Daoy (cell line): ENCODE measurements around the gene GRHPR. TPM values are rescaled to one million over a fixed set of nuclear protein-coding genes. Genes with fewer than 3 reads are reported as not detected.
"Not testable (repeated sequence)": the region's sequence is repeated elsewhere in the genome, so short reads cannot be mapped to it uniquely, and the experiment has no call there.

Experiments
- DNase-seq: peaks from one replicate; pipeline ENCODE4 v3.0.0-alpha.2; 2015; ENCODE audit warnings: low read depth
- total RNA-seq: library from RNA; depleted of rRNA; stranded (reverse); fragments of >200 nt; shearing (Covaris generic); gene quantifications from 2 replicates; pipeline ENCODE4 v1.2.3, GENCODE V29; 2014; rRNA removed

GRHPR gene
- 93.3 and 104 TPM in 2 replicates for total RNA-seq

DNA sequence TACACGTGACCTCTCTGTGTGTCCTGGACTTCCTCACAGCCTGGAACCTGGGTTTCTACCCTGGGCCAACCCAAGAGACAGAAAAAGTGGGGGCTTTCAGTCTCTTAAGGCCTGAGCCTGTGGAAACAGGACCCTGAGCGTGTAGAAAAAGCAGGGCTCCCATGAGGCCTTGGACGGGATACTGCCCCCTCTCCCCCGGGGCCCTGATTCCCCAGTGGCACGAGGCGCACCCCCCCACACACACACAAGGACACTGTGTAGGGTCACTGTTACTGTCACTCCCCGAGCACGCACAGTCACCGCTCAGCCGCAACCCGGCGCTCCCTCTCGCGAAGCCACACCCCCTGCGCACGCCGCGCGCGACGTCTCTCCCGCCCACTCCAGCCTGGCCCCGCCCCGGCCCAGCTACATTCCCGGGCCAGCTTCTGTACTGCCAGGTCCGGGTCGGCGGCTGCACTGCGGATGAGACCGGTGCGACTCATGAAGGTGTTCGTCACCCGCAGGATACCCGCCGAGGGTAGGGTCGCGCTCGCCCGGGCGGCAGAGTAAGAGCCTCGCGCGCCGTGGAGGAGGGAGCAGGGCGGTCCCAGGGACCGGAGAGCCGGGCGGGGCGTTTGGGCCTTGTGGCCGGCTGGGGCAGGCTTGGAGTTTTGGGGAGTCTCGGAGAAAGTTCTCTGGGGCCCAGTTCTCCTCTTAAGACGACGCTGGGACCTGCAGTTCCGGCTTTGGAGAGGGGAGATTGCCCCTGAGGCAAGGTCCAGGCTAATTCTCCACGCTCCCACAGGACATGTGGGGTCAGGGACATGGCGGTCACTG is at the start of gene GRHPR:
Gene GRHPR (plus strand): TSS at position 408 of the 816 bp plus-strand sequence. CDS start 55 bp downstream, at position 463.
- DNase-seq: peak; percentile 92

DNA sequence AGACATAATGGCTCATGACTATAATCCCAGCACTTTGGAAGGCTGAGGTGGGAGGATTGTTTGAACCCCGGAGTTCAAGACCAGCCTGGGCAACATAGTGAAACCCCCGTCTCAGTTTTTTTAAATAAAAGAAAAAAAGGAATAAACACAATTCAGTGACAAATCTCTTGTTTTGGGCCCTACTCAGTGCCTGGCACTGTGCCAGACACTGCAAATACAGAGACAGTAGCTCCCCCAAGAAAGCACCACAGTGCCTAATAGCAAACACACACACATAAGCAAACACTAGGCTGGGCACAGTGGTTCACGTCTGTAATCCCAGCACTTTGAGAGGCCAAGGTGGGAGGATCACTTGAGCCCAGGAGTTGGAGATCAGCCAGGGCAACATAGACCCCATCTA is 49.7 kb upstream of the GRHPR start:
- DNase-seq: no peak

DNA sequence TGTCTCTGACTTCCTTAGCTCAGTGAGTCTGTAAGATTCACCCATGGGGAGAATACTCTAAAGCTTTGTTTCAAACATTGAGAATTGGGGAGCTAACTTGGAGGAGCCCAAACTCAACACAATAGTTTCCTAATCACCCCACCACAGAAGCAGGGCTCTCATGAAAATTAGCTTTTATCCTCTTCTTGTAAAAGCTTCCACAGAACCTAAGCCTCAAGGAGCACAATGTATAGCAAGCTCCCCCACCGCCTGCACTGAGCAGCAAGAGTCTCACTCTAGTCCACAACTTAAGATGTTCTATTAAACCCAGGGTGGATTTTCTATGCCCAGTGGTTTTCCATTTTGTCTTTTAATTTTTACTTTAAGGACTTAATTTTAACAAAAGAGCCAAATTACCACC is 48.9 kb upstream of the GRHPR start:
- DNase-seq: no peak

DNA sequence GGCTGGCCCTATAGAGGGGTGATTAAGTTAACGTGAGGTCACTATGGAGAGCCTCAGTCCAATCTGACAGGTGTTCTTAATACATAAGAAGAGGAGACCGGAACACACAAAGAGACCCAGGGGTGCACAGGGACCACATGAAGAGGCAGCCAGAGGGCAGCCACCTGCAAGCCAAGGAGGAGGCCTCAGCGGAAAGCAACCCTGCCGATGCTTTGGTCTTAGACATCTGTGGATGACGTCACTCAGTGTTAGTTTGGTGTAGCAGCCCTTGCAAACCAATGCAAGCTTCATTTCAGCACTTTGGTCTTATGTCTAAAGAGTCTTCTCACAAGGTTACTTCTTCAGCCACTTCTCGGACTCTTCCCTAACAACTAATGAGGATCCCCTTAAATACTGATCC is 47.6 kb upstream of the GRHPR start:
- DNase-seq: no peak

DNA sequence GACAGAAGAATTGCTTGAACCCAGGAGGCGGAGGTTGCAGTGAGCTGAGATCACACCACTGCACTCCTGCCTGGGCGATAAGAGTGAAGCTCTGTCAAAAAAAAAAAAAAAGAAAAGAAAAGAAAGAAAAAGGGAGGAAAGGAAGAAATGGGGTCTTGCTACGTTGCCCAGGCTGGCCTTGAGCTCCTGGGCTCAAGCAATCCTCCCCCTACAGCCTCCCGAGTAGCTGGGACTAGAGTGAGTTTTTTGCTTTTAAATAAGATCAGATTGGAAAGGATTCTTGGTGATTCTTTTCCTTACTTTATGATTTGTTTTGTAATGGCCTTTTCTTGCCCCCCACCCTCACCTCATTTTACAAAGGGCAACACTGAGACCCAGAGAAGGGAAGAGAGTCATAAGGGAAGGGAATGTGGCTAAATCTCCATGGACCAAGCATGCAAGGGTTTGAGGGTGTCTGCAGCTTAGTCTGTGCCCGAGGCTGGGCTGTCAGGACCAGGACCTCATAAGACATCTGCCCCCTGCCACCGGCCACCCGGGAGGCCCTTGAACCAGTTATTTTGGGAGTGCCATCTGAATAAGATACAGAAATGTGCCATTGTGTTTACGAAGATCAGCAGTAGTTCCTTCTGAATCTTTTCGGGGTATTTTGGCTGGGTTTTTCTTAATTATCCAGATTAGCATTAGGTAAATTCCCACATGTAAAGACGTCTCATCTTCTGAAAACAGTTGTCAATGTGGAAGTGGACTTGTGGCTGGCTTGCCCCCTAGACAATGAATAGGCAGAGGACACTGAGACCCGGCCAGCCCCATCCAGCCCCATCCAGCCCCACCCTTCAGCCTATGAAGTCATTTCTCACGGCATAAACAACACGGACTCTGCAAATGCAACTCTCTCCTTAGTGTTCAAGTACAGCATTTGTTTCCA is 44.5 kb upstream of the GRHPR start:
- no peak for DNase-seq

DNA sequence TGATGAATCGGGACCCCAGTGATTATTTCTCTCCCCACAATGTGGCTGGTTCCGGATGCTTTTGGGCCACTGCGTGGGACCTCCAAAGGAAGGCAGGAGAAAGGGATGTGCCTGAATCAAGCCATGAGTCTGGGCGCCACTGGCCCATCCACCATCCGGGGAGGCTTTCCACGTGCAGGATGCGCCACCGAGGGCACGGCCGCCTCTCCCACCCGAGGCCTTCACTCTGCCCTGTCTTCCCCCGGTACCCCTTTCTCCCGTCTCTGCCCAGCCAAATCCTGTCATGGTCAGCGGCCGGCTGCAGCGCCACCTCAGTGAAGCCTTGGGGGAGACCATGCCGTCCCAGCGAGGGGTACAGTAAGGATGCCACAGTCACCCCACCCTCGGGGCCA is 43.9 kb upstream of the GRHPR start:
- DNase-seq: no peak

DNA sequence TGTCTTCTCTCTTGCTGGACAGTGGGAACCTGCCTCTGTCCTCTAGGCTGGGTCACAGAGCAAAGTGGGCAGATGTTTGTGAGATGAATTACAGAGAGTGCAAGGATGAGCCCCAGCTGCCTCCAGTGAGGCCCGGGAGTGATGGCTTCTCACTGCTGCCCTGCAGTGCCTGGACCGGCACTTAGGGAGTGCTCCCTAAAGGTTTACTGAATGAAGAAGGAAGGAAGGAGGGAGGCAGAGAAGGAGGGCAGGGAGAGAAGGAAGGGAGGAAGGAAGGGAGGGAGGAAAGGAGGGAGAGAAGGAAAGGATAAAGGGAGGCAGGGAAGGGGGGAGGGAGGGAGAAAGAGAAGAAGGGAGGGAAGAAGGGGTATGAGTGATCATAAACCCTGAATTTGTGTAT is 42.7 kb upstream of the GRHPR start:
- no peak for DNase-seq

DNA sequence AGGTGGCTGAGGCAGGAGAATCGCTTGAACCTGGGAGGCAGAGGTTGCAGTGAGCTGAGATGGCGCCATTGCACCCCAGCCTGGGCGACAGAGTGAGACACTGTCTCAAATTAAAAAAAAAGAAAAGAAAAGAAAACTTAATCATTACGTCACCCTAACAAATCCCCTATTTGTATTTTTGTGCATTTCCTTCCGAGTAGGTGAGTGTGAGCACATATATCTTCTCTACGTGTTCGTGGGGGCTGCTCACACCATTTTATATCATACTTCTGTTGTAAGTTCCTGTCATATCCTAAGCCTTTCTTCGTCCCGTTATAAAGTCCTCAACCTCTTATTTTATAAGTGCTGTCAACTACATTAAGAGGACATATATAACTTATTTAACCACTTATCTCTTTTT is 41.9 kb upstream of the GRHPR start:
- DNase-seq: no peak

DNA sequence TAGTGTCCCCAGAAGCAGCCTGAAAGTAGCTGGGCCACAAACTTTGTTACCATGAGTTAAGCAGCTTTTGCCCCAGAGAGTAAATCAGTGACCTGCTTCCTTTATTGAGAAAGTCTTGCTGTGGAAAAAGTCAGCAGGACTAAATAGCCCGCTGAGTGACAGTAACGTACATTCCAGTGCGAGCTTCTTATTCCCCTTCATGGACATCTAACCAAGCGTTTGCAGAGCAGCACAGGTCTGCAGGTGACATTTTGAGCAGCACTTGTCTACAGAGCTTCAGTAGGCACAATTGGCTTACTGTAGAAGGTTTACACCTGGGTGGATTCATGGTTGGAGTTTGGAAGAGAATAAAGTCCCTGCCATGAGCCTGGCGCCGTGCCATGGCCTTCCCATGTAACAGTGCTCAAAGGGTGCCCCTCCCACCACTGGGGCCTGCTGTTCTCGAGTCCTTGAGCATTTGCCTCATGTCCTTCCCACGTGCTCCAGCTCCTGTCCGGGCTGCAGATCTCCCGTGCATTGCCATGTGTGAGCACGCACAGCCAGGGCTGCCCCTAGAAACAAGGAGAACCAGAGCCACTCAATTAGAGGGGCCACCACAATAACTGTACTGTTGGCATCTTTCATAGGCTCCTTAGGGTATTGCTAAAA is 41.3 kb upstream of the GRHPR start:
- DNase-seq: no peak

DNA sequence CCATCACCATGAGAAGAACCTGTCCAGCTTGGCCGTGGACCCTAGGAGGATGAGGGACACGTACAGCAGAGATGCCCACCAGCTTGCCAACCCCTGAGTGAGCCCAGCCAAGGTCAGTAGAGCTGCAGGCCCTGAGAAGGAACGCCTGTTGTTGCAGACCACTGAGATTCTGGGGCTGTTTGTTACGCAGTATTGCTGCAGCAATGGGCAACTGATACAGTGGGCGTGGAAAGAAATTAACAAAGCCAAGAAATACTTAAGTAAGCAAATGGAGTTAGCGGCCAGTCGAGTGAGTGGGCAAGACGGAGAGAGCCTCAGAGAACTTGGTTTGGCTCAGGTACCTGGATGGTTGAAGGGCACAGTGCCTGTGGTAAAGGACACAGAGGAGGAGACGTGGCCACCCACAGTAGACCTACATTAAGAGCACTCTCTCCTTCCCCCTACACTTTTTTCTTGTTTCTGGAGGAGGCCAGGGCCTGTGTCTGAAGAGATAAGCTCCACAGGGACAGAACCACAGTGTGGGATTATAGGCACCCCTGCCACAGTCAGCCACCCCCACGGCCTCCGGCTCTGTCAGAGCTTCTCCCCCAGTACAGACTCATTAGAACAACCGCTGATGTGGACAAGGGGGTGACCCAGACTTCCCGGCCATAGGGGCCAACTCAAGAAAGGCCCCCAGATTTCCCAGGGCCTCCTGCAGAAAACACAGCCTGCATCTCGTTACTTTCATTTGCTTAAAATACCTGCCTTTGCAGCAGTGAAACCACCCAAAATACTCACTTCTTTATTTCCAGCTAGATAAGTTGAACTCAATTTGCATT is 40.1 kb upstream of the GRHPR start:
- no peak for DNase-seq

DNA sequence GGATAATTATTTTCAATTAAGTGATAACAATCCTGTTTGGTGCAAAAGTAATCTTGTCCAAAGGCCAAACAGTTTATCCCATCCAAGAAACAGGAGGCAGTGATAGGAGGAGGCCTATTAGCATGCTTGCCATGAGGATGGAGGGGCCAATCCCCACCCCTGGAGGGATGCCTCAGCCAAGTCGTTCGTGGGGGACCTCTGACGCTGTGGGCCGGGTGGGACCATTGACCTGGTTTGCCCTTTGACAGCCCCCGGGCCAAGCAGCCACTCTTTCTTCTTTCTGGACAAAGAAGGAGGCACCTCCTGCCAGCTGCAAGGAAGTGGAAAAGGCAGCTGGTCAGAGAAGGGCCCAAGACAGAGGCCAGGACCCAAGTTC is 39.5 kb upstream of the GRHPR start:
- no peak for DNase-seq

DNA sequence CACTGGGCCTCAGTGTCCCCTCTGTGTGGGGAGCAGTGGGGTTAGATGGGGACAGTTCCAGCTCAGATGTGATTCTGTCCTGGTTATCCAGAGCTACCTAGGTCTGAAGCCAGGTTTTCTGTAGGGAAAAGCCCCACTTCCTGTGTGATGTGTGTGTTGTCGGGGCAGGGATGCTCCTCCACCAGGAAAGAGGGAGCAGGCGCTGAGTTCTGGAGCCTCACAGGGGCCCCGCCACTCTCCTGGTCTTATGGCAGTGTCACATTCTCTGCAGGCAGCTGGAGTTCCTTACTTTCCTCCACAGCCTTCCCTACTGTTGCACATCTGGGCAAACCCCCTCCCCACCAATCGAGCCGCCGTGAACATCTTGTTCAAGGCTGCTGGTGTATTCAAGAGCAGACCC is 39.1 kb upstream of the GRHPR start:
- no peak for DNase-seq

DNA sequence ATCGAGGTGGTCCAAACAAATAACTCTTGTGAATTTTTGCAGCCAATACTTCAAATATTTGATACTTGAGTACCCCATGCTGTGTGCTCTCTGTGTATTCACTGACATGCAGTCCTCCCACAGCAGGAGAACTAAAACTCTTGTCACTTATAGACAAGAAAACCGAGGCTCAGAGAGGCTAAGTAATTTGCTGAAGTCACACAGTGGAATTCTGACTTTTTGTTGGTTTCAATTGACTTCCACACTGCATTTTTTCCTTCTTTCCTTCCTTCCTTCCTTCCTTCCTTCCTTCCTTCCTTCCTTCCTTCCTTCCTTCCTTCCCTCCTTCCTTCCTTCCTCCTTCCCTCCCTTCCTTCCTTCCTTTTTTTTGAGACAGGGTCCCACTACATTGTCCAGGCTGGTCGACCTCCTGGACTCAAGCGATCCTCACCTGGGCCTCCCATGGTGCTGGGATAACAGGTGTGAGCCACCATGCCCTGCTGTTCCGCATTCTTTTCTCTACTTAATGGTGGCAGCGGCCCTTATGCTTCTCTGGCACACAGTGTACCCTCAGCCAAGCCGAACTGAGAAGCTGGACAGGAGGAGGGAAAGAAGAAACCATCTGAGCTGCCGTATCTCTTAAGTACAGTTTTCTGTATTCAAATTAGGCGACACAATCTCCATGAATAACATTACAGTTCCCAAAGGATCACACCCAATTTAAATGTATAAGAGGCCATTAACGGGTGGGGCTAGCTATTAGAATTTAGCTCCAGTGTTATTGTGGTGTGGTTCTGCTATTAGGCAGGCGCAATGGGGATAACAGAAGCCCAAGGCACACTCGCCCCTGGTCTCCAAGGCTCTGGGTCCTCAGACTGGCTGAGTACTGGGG is 38.4 kb upstream of the GRHPR start:
- no peak for DNase-seq

DNA sequence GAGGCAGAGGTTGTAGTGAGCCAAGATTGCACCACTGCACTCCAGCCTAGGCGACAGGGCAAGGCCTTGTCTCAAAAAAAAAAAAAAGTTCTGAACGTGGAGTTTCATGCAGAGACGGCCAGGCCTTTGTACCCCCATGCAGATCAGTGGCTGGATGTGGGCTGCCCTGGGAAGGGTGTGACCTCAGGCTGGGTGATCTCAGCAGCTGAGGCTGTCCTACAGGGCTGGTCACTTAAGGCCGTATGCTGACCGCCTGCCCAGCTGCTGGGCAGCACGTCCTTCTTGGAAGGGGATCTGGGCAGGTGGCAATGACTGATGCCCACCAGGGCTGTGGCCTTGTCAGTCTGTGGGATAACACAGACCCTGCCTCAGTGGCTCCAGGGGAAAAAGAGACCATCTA is 37.2 kb upstream of the GRHPR start:
- DNase-seq: no peak

DNA sequence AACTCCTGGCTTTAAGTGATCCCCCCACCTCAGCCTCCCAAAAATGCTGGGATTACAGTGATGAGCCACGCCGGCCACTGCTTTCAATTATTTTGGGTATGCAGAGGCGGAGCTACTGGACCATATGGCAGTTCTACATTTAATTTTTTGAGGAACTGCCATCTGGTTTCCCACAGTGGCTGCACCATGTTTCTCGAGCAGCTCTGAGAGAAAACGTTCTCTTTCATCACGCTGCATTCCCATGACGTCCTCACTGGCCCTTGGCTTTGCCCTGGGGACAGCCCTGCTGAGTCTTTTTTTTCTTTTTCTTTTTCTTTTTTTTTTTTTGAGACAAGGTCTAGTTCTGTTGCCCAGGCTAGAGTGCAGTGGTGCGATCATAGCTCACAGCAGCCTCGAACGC is 35.5 kb upstream of the GRHPR start:
- no peak for DNase-seq

DNA sequence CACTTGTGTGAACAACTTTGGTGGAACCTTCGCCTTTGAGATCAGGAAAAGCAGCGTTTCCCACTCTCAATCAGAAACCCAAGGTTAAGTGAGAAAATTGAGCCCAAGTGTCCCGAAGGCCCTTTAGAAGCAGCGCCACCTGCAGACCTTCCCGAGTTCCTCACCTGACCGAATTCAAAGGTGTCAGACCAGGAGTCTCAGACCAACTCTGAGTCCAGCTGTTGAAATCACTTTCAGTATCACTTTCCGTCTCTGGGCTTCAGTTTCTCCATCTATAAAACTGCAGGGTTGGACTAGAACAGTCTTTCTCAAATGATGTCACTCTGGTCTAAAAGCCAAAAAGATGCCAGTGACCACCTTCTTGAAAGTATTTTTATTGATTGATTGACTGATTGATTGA is 31.7 kb upstream of the GRHPR start:
- peak; percentile 53 for DNase-seq

DNA sequence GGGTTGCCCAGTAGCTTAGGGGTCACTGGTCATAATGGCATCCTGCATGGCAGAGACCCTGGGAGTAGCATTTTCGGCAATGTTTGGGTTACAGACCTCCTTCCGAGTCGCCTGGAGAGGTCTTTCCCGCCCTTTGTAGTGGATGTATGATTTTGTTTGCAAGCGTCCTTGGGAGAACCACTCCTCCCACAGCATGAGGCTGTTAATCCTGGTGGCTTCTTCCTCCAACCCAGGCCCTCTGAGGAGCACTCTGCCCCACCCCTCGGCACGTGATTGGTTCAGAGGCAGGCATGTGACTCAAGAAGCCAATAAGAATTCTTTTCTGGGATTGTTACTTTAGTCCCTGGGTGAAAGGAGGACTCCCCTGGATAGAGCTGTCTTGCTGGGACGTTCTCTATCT is 30.2 kb upstream of the GRHPR start:
- DNase-seq: no peak

DNA sequence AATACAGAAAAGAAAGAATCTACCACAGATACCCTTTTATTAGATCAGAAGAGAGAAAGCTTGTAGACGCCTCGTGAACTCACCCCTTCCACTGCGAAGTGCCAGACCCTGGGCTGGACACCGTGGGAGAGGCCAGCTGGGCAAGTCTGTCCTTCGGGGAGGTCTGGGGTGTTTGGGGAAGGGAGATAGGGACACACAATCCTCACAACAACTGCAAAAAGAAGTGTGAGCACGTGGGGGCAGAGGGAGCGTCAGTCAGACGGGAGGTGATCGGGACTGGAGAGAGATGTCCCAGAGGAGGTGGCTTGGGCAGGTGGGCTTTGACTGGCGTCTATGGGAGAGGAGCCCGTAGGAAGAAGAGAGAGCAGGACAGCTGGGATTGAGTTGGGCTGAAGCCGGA is 27.3 kb upstream of the GRHPR start:
- no peak for DNase-seq

DNA sequence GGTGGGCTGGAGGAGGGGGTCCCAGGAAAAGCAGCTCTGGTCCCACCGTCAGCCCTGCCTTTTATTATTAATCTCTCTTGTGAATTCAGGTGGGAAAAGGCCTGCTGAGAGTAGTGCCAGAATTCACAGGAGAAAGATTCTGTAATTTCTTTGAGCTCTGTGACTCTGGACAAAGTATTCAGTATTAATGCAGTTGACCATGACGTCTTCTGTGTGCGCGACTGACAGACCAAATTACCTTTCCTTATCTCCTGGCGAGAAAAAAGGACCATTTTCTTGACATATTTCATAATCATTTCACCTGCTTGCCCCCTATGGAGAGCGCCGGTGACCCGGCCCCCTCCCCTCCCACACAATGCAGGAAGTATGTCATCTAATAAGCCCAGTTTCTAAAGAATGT is 26.8 kb upstream of the GRHPR start:
- no peak for DNase-seq

DNA sequence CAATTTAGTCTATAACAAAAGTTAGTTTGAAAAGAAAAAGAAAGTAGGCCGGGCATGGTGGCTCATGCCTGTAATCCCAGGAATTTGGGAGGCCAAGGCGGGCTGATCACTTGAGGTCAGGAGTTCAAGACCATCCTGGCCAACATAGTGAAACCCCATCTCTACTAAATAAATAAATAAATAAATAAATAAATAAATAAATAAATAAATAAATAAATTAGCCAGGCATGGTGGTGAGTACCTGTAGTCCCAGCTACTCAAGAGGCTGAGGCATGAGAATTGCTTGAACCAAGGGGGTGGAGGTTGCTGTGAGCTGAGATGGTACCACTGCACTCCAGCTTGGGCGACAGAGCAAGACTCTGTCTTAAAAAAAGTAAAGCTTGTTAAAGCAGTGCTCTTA is 24.5 kb upstream of the GRHPR start:
- not testable (repeated sequence) for DNase-seq
